ENCODE data around the gene GRID2. TPM values are rescaled to one million over a fixed set of nuclear protein-coding genes. Genes with fewer than 3 reads are reported as not detected.
"Not testable (repeated sequence)": the region's sequence is repeated elsewhere in the genome, so short reads cannot be mapped to it uniquely, and the experiment has no call there.

GRID2 gene
- total RNA-seq, 4 donors from 2014 or later, result not detected

- DNase-seq (ENCODE audit: low spot score) (no peak), ATAC-seq (ENCODE audit: low FRiP score) (no peak)
- TF ChIP-seq CTCF (IDR thresholded peaks at IDR 0.05), result no peak
Measured at GRCh38 chr4:92421920-92422319, 118.2 kb downstream of the GRID2 start.

- no peak for TF ChIP-seq CTCF (IDR thresholded peaks at IDR 0.05)
- DNase-seq (ENCODE audit: low spot score) (no peak), ATAC-seq (ENCODE audit: low FRiP score) (no peak)
Measured at GRCh38 chr4:92433272-92433758, 129.5 kb downstream of the GRID2 start.

GRCh38 chr4:92438722-92439121 lies 135.0 kb downstream of the GRID2 start:
- not testable (repeated sequence) for ATAC-seq (ENCODE audit: low FRiP score); DNase-seq (ENCODE audit: low spot score)

GRCh38 chr4:92442131-92442530 lies 138.4 kb downstream of the GRID2 start:
- ATAC-seq (ENCODE audit: low FRiP score); DNase-seq (ENCODE audit: low spot score): not testable (repeated sequence)

GRCh38 chr4:92444143-92444843 lies 140.5 kb downstream of the GRID2 start:
- not testable (repeated sequence) for DNase-seq (ENCODE audit: low spot score)

GRCh38 chr4:92445127-92445526 lies 141.4 kb downstream of the GRID2 start:
- ATAC-seq (ENCODE audit: low FRiP score) (no peak), DNase-seq (ENCODE audit: low spot score) (no peak)
- TF ChIP-seq CTCF (IDR thresholded peaks at IDR 0.05), result no peak

More at GRCh38 chr4:92444143-92444843, 140.5 kb downstream of the GRID2 start:
- ATAC-seq (ENCODE audit: low FRiP score), result not testable (repeated sequence)

GRCh38 chr4:92447255-92447905 lies 143.6 kb downstream of the GRID2 start:
- no peak for ATAC-seq (ENCODE audit: low FRiP score)

GRCh38 chr4:92448176-92448575 lies 144.4 kb downstream of the GRID2 start:
- ATAC-seq (ENCODE audit: low FRiP score); DNase-seq (ENCODE audit: low spot score): not testable (repeated sequence)

More at GRCh38 chr4:92447255-92447905, 143.6 kb downstream of the GRID2 start:
- no peak for DNase-seq (ENCODE audit: low spot score)
- no peak for TF ChIP-seq CTCF (IDR thresholded peaks at IDR 0.05)

GRCh38 chr4:92450694-92451093 lies 146.9 kb downstream of the GRID2 start:
- DNase-seq (ENCODE audit: low spot score) (no peak), ATAC-seq (ENCODE audit: low FRiP score) (no peak)
- TF ChIP-seq CTCF (IDR thresholded peaks at IDR 0.05), result no peak

Measured in omental fat pad (tissue), 4 donors.